ENCODE measurements around the gene C1orf35.

C1orf35 gene

DNA sequence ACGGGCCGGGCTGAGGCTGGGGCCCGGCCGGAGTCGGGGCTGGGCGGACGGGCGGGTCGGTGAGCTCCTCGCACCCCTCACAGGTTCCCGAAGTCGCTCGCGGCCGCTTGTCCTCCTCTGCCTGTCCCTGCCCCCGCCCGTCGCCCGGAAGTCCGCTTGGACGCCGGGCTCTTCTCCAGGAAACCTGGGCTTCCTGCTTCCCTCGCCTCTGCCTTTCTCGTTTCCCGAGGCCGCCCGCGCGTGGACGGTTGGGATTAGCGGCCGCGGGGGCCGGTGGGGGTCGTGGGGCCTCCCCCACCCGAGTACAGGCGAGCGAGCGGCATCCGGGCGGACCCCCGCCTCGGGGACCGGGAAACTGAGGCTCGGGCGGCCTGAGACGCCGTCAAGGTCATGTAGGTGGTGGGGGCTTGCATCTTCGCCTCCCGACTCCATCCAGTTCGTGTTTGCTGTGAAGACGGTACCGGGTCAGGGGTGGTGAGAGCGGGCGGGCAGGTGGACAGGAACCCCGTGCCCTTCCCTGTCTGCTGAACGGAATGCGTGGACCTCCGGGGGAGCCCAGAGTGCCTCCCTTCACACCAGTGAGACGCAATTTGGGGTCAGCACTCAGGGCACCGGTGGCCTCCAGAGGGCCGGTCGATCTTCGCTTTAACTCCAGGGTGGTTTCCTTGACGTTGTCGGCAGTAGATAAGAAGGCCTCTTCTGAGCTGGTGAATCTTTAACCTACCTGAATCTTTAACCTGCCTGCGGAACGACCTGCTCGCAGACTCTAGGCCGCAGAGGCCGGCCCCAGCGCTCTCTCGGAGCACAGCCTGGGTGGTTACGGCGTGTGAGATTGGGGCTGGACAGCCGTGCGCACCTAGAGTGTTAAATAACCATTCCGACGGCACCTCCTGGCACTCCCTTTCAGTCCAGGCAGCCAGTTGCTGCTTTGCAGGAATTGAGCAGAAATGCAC lies 19.9 kb downstream of the C1orf35 start:
- Mint-ChIP-seq H3K4me3 (peak overlapping the region; percentile 91), H3K4me1 (peaks cover 65% of the 10 kb centered on the region), H3K9me3 (no peaks in the 10 kb centered on the region), H3K27ac (ENCODE audit: low read depth) (peak overlapping the region; percentile 94), H3K27me3 (no peaks in the 10 kb centered on the region), H3K36me3 (ENCODE audit: insufficient read depth) (peaks cover 36% of the 10 kb centered on the region)
- DNase-seq (ENCODE audit: low spot score in 2 of 2) (no peak), ATAC-seq (replicated peaks; ENCODE audit: extremely low read depth, poor library complexity, severe bottlenecking) (peak; percentile 4)

DNA sequence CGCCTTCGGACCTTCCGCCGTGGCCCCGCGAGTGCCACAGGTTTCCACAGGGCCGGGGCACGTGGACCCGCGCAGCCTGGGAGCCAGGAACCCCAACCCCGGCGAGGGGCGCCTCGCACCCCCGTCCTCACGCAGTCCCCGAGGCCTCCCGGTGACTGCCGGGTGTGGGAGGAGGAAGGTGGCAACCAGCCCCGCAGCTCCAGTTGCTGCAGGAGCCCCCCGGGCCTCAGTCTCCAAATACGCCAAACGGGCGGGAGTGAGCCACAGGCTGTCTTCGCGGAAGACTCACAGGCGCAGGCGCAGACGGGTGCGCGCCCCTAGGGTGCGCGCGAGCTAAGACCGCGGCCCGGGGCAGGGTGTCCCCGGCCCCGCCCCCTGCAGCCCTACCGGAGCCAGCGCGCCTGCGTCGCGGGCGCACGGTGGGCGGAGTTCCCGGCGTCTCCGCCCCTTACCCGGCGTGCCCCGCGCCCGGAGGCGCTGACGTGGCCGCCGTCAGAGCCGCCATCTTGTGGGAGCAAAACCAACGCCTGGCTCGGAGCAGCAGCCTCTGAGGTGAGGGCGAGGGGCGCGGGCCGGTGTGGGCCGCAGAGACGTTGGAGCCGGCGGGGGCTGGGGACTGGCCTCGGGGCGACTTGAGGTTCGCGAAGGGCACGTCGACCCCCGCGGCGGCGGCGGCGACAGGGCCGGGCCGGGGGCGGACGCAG lies 20.8 kb downstream of the C1orf35 start, which contains the start of gene ARF1:
Gene ARF1 (plus strand): TSS at position 495 of the 704 bp plus-strand sequence. CDS start 14,407 bp downstream, outside the sequence.
- ATAC-seq (replicated peaks; ENCODE audit: extremely low read depth, poor library complexity, severe bottlenecking) (peak; percentile 83), DNase-seq (ENCODE audit: low spot score in 2 of 2) (peak; percentile 88 to 91)
- Mint-ChIP-seq H3K36me3 (ENCODE audit: insufficient read depth) (peaks cover 30% of the 10 kb centered on the region), H3K9me3 (no peaks in the 10 kb centered on the region), H3K27ac (ENCODE audit: low read depth) (peak within 1 kb of the TSS; percentile 94), H3K4me3 (peak within 1 kb of the TSS; percentile 91), H3K4me1 (peaks cover 62% of the 10 kb centered on the region), H3K27me3 (no peaks in the 10 kb centered on the region)

DNA sequence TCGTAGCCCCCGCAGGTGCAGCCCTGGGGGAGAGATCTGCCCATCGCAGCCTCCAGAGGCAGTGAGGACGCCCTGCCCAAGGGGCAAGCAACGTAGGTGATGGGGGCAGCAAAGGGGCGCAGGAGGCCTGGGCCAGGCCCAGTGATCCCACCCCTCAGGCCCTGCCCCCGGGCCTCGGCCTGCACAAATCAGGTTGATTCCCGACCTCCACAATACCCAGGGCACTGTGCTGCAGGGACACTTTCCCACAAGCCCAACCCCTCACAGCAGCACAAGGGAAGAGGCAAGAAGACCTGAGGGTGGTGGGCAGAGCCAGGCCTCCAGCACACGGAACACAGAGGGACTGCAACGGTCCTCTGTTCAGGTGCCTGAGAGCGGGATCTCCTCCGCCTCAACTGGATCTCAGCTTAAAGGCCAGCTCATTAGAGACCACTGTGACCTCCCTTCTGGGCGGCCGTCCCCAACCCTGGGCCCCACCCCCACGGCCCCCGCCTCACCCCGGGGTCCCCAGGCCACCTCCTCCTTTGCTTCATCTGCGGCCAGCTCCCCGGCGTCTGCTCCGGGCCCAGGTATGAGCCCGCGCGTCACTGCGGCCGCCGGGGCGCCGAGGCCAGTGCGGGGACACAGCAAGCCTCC lies 21.4 kb downstream of the C1orf35 start:
- Mint-ChIP-seq H3K9me3 (no peaks in the 10 kb centered on the region), H3K4me1 (peaks cover 60% of the 10 kb centered on the region), H3K27ac (ENCODE audit: low read depth) (peak overlapping the region; percentile 25), H3K4me3 (peak overlapping the region; percentile 91), H3K36me3 (ENCODE audit: insufficient read depth) (peaks cover 28% of the 10 kb centered on the region), H3K27me3 (no peaks in the 10 kb centered on the region)
- peak; percentile 4 for ATAC-seq (replicated peaks; ENCODE audit: extremely low read depth, poor library complexity, severe bottlenecking)
- no peak for DNase-seq (ENCODE audit: low spot score in 2 of 2)

DNA sequence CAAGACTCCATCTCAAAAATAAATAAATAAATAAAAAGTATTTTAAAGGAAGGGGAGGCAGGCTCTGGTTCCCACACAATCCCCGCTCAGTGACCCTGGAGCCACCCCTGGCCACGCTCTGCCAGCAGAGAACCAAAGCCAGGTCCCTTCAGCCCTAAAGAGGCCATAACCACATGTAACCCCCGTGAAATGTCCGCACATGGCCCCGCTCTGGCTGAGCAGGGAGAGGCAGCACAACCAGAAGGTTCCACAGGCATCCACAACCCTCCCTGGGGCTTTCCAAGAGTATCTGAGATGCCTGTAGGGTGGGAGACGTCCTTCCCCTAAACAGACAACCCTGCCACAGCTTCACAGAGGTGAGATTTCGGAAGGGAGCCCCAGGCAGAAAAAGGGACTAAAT lies 22.0 kb downstream of the C1orf35 start:
- DNase-seq (ENCODE audit: low spot score in 2 of 2): no peak
- Mint-ChIP-seq H3K36me3 (ENCODE audit: insufficient read depth) (peaks cover 27% of the 10 kb centered on the region), H3K4me3 (peak overlapping the region; percentile 91), H3K9me3 (no peaks in the 10 kb centered on the region), H3K27ac (ENCODE audit: low read depth) (peak overlapping the region; percentile 25), H3K27me3 (no peaks in the 10 kb centered on the region), H3K4me1 (peaks cover 54% of the 10 kb centered on the region)
- no peak for ATAC-seq (replicated peaks; ENCODE audit: extremely low read depth, poor library complexity, severe bottlenecking)

DNA sequence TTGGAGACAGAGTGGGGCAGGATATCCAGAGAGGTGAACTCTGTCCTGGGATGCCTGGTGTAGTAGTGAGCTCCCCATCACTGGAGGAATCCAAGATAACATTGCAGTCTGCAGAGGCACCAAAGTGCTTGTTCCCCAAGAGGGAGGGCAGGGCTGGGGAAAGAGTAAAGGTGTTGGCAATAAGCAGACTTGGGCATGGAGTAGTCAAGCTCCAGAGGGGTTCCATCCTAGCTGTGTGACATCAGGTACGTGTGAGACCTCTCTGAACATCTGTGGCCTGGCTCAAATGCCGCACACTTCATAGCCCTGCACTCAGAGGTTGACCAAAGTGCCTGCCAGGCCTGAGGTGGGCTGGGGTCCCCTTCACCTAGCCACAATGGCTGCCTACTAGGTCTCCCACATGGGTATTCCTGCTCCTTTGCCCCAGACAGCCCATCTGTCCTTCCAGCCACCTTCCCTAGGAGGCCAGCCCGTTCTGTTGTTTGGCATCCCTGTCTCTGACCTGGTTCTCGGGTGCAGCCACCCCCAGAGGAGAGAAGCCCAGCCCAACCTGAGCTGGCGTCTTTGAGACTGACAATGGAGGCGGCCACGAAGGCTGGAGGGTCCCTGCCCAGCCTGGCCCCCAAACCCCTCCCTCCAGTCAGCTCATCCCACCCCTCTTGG lies 23.4 kb downstream of the C1orf35 start:
- Mint-ChIP-seq H3K9me3 (no peaks in the 10 kb centered on the region), H3K4me1 (peaks cover 45% of the 10 kb centered on the region), H3K4me3 (no peak overlapping the region), H3K27me3 (no peaks in the 10 kb centered on the region), H3K36me3 (ENCODE audit: insufficient read depth) (peaks cover 20% of the 10 kb centered on the region), H3K27ac (ENCODE audit: low read depth) (no peak overlapping the region)
- DNase-seq (ENCODE audit: low spot score in 2 of 2) (no peak), ATAC-seq (replicated peaks; ENCODE audit: extremely low read depth, poor library complexity, severe bottlenecking) (no peak)

DNA sequence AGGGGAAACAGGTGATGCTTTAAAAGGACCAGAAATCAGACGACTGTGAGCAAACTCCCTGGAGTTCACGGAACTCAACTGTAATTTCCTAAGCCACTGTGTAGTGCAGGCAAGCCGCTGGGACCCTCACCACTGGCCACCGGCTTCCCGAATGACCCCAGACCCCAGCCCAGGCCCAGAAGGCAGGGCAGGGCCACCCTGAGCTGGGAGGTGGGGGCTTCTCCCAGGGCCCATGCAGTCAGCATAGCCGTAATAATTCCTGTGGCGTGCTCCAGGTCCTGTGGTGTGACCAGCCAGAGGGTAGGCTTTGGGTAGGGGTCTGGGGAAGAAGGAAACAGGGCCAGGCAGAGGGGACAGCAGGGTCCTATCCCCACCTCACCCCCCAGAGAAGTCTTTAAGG lies 24.1 kb downstream of the C1orf35 start:
- Mint-ChIP-seq H3K27ac (ENCODE audit: low read depth) (no peak overlapping the region), H3K9me3 (no peaks in the 10 kb centered on the region), H3K4me3 (no peak overlapping the region), H3K4me1 (peaks cover 38% of the 10 kb centered on the region), H3K27me3 (no peaks in the 10 kb centered on the region), H3K36me3 (ENCODE audit: insufficient read depth) (peaks cover 17% of the 10 kb centered on the region)
- no peak for ATAC-seq (replicated peaks; ENCODE audit: extremely low read depth, poor library complexity, severe bottlenecking)
- no peak for DNase-seq (ENCODE audit: low spot score in 2 of 2)

DNA sequence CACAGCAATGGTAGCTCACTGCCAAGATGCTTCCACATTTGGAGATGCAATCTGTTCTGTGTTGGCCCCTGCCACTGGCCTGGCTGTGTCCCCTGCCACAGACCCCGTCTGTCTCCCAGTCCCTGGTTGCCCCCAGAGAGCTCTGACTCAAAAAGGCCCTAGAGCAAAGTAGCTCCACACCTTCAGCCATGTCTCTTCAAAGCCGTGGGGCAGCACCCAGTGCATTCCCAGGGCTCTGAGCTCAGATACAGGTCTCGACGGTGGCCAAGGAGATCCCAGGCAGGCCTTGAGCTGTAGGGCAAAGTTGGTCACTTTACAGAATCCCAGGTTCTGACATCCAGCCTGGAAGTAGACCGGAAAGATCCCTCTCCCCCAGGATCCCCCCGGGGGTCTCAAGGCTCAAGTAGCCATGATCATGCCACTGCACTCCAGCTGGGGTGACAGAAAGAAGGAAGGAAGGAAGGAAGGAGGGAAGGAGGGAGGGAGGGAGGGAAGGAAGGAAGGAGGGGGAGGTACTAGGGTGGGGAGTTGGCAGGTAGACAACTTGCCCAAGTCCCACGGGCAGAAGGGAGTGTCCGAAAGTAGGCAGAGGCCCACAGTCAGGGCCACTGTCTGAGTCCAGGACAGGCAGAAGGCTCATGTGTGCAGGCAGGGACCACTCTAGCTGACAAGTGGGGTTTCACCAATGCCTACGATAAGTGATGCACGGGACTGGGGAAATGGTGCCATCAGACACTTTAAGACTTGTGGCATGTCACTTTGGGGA lies 25.4 kb downstream of the C1orf35 start:
- Mint-ChIP-seq H3K27me3 (no peaks in the 10 kb centered on the region), H3K4me1 (peaks cover 30% of the 10 kb centered on the region), H3K4me3 (no peak overlapping the region), H3K36me3 (ENCODE audit: insufficient read depth) (peaks cover 6% of the 10 kb centered on the region), H3K9me3 (no peaks in the 10 kb centered on the region), H3K27ac (ENCODE audit: low read depth) (no peak overlapping the region)
- DNase-seq (ENCODE audit: low spot score in 2 of 2) (no peak), ATAC-seq (replicated peaks; ENCODE audit: extremely low read depth, poor library complexity, severe bottlenecking) (no peak)

DNA sequence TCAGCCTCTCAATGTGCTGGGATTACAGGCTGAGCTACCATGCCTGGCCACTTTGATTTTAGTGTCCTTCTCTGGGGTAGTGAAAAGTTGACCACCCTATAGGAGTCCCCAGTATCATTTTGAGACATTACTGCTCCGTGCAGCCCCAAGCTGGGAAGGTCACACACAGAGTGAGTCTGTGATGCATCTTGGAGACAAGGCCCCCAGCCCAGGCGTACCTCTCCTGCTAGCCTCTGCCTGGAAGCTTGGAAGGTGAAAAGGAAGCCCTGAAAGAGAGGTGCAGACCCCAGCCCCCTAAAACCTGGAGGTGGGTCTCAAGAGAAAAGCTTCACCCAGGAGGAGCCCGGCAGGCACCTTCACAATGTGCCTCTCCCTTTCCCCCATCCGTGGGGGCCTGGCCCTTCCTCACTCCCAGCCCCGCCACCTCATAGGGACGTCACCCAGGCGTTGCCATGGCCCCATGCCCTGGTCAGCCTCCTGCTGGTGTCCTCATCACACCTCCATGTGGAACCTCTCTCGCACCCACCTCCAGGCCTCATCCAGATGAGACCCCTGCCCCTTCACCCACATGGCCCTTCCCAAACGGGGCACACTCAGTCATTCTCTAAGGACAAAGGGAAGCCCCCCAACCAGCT lies 26.2 kb downstream of the C1orf35 start:
- peaks cover 30% of the 10 kb centered on the region for H3K4me1 Mint-ChIP-seq
- no peaks in the 10 kb centered on the region for H3K9me3 Mint-ChIP-seq
- H3K36me3 Mint-ChIP-seq (ENCODE audit: insufficient read depth): peaks cover under 1% of the 10 kb centered on the region
- DNase-seq (ENCODE audit: low spot score in 2 of 2): no peak
- ATAC-seq (replicated peaks; ENCODE audit: extremely low read depth, poor library complexity, severe bottlenecking): no peak
- no peaks in the 10 kb centered on the region for H3K27me3 Mint-ChIP-seq
- H3K4me3 Mint-ChIP-seq: no peak overlapping the region
- no peak overlapping the region for H3K27ac Mint-ChIP-seq (ENCODE audit: low read depth)

DNA sequence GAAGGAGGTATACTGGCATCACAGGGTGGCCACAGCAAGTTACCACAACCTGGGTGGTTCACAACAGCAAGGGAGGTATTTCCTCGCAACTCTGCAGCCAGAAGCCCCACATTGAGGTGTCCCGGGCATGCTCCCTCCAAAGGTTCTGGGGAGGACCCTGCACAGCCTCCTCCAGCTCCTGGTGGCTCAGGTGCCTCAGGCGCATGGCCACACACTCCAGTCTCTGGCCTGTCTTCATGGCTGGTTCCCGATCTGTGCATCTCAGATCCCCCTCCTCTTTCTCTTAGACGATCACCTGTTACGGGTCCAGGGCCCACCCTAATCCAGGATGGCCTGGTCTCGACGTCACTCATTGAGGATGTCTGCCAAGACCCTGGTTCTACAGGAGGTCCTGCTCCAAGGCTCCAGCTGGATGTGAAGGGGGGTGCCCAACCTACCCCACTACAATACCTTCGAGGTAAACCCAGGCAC lies 27.3 kb downstream of the C1orf35 start:
- Mint-ChIP-seq H3K27me3 (no peaks in the 10 kb centered on the region), H3K4me3 (no peak overlapping the region), H3K9me3 (no peaks in the 10 kb centered on the region), H3K4me1 (peaks cover 20% of the 10 kb centered on the region), H3K36me3 (ENCODE audit: insufficient read depth) (peaks cover 1% of the 10 kb centered on the region), H3K27ac (ENCODE audit: low read depth) (no peak overlapping the region)
- DNase-seq (ENCODE audit: low spot score in 2 of 2): no peak
- no peak for ATAC-seq (replicated peaks; ENCODE audit: extremely low read depth, poor library complexity, severe bottlenecking)

DNA sequence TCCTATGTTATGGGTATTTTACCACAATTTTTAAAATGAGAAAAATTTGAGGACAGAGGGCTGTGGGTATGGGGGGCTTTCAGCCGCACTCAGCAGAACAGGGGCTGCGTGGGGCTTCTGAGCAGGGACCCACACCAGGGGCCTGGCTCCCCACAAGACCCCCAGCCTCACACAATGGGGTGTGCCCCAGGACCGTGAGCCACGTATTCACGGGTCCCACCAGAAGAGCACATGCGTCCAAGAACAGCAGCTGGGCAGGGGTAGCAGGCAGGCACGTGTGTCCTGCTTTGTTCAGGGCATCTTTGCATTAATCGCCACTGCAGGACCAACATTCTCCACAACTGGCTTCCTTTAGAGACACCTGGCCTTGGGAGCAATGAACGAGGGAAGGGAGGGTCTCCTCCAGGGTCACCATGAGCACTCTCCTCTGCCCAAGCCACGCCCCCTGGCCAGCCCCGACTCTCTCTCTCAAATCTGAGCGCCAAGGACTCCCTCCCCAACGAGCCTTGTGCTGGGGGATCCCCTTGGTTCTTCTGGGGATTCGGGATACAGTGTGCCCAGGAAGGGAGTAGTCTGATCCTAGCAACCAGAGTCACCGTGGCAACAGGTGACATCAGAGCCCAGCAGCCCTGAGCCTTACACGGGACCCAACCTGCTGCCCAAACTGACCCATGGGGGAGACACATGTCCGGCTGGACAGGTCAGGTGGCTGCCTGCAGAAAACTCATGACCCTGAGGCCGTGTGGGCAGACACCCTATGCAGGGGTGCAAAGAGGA lies 28.0 kb downstream of the C1orf35 start:
- Mint-ChIP-seq H3K27me3 (no peaks in the 10 kb centered on the region), H3K4me1 (peaks cover 20% of the 10 kb centered on the region), H3K36me3 (ENCODE audit: insufficient read depth) (peaks cover 1% of the 10 kb centered on the region), H3K4me3 (no peak overlapping the region), H3K27ac (ENCODE audit: low read depth) (no peak overlapping the region), H3K9me3 (no peaks in the 10 kb centered on the region)
- no peak for DNase-seq (ENCODE audit: low spot score in 2 of 2)
- ATAC-seq (replicated peaks; ENCODE audit: extremely low read depth, poor library complexity, severe bottlenecking): no peak

All from central memory CD8-positive, alpha-beta T cell (primary cell).